Spleen (tissue), 7 donors: ENCODE measurements around the gene TBCEL.

ENCODE experiments used
- CTCF ChIP-seq, 11 experiments: fragments of 200-600 bp in 7 of 11; fragments of 450-650 bp in 4 of 11; sonication (generic) in 4 of 11; IDR thresholded peaks in 8 of 11; conservative IDR thresholded peaks in 3 of 11; 1 replicate in 7 of 11; 2 replicates in 4 of 11; pipeline versions ENCODE4 v1.4.0 to v1.8.0; 2016 to 2021; ENCODE audit warnings: antibody characterized with exemption in 11 of 11, inconsistent platforms in 4 of 11, mild to moderate bottlenecking in 1 of 11
- POLR2A ChIP-seq, 3 donors: fragments of 450-650 bp; IDR thresholded peaks; one replicate each; pipeline ENCODE4 v1.5.1; 2017; ENCODE audit warnings: antibody characterized with exemption in 3 of 3, mild to moderate bottlenecking in 1 of 3
- POLR2AphosphoS5 ChIP-seq, 3 donors: sonication (generic); formaldehyde crosslinking; IDR thresholded peaks; one replicate each; pipeline ENCODE4 v1.5.1; 2017; ENCODE audit warnings: antibody characterized with exemption in 3 of 3
- donor health status: DM: no; HTN: no; CAD: no; lungs with moderate emphysema.
- donor health status: DM: no; HTN: no; CAD: no.
- donor health status: DM: no; HTN: no; CAD: no.

- TF ChIP-seq CTCF (IDR thresholded peaks at IDR 0.05 in 8 of 11, conservative IDR thresholded peaks at IDR 0.05 in 3 of 11), result no peak
- no peak for TF ChIP-seq POLR2A (IDR thresholded peaks at IDR 0.05)
- TF ChIP-seq POLR2AphosphoS5 (IDR thresholded peaks at IDR 0.05), result no peak
Observed at GRCh38 chr11:120994091-120994859, 29.6 kb upstream of the TBCEL start.
